ENCODE data around the gene RHOB. TPM values are rescaled to one million over a fixed set of nuclear protein-coding genes. Genes with fewer than 3 reads are reported as not detected.
A peak's percentile ranks its signal among the peaks of the same experiment; 100 is the strongest.

RHOB gene
- total and polyA plus RNA-seq, 4 donors, result 82.6 to 634 (median 160) TPM

GRCh38 chr2:20432714-20433113, 14.2 kb upstream of the RHOB start:
- no peaks in the 10 kb centered on the region for H3K27me3 ChIP-seq (ENCODE audit: control insufficient read depth in 4 of 4, insufficient read depth in 4 of 4, low read length in 3 of 4)
- H3K9me3 ChIP-seq (ENCODE audit: control insufficient read depth in 4 of 4, low read length in 3 of 4), result no peaks in the 10 kb centered on the region
- peaks cover 7 to 17% (median 13%) of the 10 kb centered on the region in 4 donors for H3K4me1 ChIP-seq (ENCODE audit: control insufficient read depth in 4 of 4, insufficient read depth in 4 of 4, low read length in 3 of 4)
- no peak overlapping the region for H3K4me3 ChIP-seq (ENCODE audit: low read depth in 1 of 3, low read length in 3 of 3)
- 50% methylated on average over 5 of the region's 5 CpGs for WGBS
- H3K27ac ChIP-seq (ENCODE audit: low read depth in 1 of 2, low read length in 2 of 2), result peak overlapping the region; percentile 70 to 82
- no peaks in the 10 kb centered on the region for H3K36me3 ChIP-seq (ENCODE audit: control insufficient read depth in 4 of 4, insufficient read depth in 3 of 4, low read depth in 1 of 4, low read length in 3 of 4)
- peak; percentile 77 for TF ChIP-seq FOXA2 (IDR thresholded peaks at IDR 0.05)
- no peak for TF ChIP-seq GABPA (IDR thresholded peaks at IDR 0.05 in 1 of 2, conservative IDR thresholded peaks at IDR 0.05 in 1 of 2)
- no peak for TF ChIP-seq CTCF (IDR thresholded peaks at IDR 0.05; ENCODE audit: low read depth, low read length, missing input control)
- TF ChIP-seq NR2F2 (IDR thresholded peaks at IDR 0.05), result no peak
- TF ChIP-seq SP1 (IDR thresholded peaks at IDR 0.05), result peak; percentile 87
- peak; percentile 83 for TF ChIP-seq ZBTB33 (IDR thresholded peaks at IDR 0.05)
- peak; percentile 95 to 99 for TF ChIP-seq RXRA (IDR thresholded peaks at IDR 0.05)
- TF ChIP-seq HNF4G (IDR thresholded peaks at IDR 0.05), result peak; percentile 41
- TF ChIP-seq ATF3 (IDR thresholded peaks at IDR 0.05), result no peak
- TF ChIP-seq EGR1 (IDR thresholded peaks at IDR 0.05; ENCODE audit: low read depth in 2 of 2), result peak in 1 of 2 donors; percentile 88
- peak; percentile 49 for TF ChIP-seq FOXA1 (IDR thresholded peaks at IDR 0.05)
- TF ChIP-seq YY1 (IDR thresholded peaks at IDR 0.05), result peak; percentile 82
- no peak for TF ChIP-seq TAF1 (conservative IDR thresholded peaks at IDR 0.05)
- peak; percentile 50 to 60 for TF ChIP-seq RAD21 (IDR thresholded peaks at IDR 0.05)
- peak; percentile 90 for TF ChIP-seq REST (IDR thresholded peaks at IDR 0.05)
- TF ChIP-seq HNF4A (conservative IDR thresholded peaks at IDR 0.05), result peak; percentile 72 to 94
- TF ChIP-seq MAX (IDR thresholded peaks at IDR 0.05), result peak; percentile 95
- peak; percentile 38 to 95 for TF ChIP-seq JUND (IDR thresholded peaks at IDR 0.05)
- no peak overlapping the region for H3K9ac ChIP-seq (ENCODE audit: low read depth in 1 of 2, low read length in 2 of 2)
- DNase-seq (ENCODE audit: low spot score), result no peak

Data from liver (tissue), 9 donors.